ENCODE measurements around the gene C1orf105.

Gene C1orf105

DNA sequence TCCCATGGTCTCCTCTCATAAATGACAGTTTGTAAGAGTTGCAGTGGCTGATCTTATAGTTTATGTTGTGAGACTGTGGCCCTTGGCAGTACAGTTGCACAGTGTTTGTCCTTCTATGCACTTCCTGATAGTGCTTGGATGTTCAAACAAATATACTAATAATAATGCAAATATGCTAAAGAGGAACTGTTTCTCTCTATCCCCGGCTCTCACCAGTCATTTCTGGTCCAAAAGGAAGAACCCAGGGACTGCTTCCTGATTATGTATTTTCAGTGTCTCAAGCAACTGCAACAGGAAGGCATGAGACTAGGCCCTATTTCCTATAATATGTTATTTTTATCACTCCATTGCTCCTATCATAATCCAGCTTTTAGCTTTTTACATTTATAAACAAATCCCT lies 95.4 kb downstream of the C1orf105 start:
- Mint-ChIP-seq H3K27me3 (ENCODE audit: low read depth) (peaks cover 15% of the 10 kb centered on the region), H3K9me3 (no peaks in the 10 kb centered on the region), H3K36me3 (ENCODE audit: low read depth) (no peaks in the 10 kb centered on the region), H3K4me1 (ENCODE audit: low read depth) (no peaks in the 10 kb centered on the region), H3K4me3 (no peak overlapping the region), H3K27ac (no peak overlapping the region)

- Mint-ChIP-seq H3K27me3 (ENCODE audit: low read depth) (peaks cover 11% of the 10 kb centered on the region), H3K27ac (no peak overlapping the region), H3K4me1 (ENCODE audit: low read depth) (no peaks in the 10 kb centered on the region), H3K9me3 (no peaks in the 10 kb centered on the region), H3K4me3 (no peak overlapping the region), H3K36me3 (ENCODE audit: low read depth) (no peaks in the 10 kb centered on the region)
These were observed 96.6 kb downstream of the C1orf105 start for GRCh38 chr1:172517081-172517480.

DNA sequence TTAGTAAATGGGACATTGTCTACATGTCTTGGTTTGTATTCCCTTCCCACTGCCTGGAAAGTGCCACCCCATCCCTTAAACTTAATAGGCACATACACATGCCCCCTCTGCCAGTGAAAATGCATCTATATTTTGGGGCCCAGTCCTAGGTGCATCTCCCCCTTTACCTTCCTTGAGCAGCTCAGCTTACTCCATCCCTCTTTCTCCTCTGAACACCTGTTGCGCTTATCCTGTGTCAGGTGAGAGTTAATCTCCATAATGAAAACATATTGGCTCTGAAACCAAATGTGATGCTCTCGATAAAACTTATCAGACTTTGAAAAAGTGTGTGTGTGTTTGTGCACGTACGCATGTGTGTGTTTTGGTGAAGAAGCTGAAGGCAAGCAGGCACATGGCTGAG lies 97.1 kb downstream of the C1orf105 start:
- Mint-ChIP-seq H3K9me3 (no peaks in the 10 kb centered on the region), H3K4me3 (no peak overlapping the region), H3K4me1 (ENCODE audit: low read depth) (no peaks in the 10 kb centered on the region), H3K27ac (no peak overlapping the region), H3K36me3 (ENCODE audit: low read depth) (no peaks in the 10 kb centered on the region), H3K27me3 (ENCODE audit: low read depth) (peaks cover 11% of the 10 kb centered on the region)
